Measurements from ENCODE around the gene GNA14. TPM values are rescaled to one million over a fixed set of nuclear protein-coding genes. Genes with fewer than 3 reads are reported as not detected.

Gene GNA14
- total and polyA plus RNA-seq, 2 of the 8 experiments (the other 6 are each of a cell fraction or from before 2014, with no cell fraction given): 3.4 to 6.3 TPM

- Histone ChIP-seq H4K5ac (ENCODE audit: insufficient read length, low read depth, low read length) (no peak overlapping the region), H3K4me3 (ENCODE audit: extremely low read depth in 1 of 4, insufficient read depth in 2 of 4, low read depth in 3 of 4, low read length in 4 of 4) (no peak overlapping the region), H3K79me2 (ENCODE audit: control insufficient read depth in 1 of 2, insufficient read depth in 2 of 2, low read length in 2 of 2) (no peaks in the 10 kb centered on the region), H2BK12ac (ENCODE audit: low read depth, low read length) (no peak overlapping the region; the same call in 1 of the 2 replicates), H4K91ac (replicated peaks; ENCODE audit: insufficient read length, low read length) (no peak overlapping the region), H4K8ac (ENCODE audit: extremely low read depth, insufficient read depth, low read length) (no peak overlapping the region), H3K9ac (replicated peaks in 1 of 4; ENCODE audit: extremely low read depth in 1 of 4, low read depth in 3 of 4, low read length in 3 of 4) (no peak overlapping the region), H2BK5ac (ENCODE audit: low read depth, low read length) (no peak overlapping the region), H3K18ac (ENCODE audit: extremely low read depth, low read length) (no peak overlapping the region), H3K9me3 (ENCODE audit: insufficient read depth in 2 of 2, low read depth in 1 of 2, low read length in 1 of 2) (no peaks in the 10 kb centered on the region), H2BK20ac (ENCODE audit: low read length) (no peak overlapping the region), H3K27me3 (replicated peaks in 1 of 4; ENCODE audit: control insufficient read depth in 3 of 4, extremely low read depth in 1 of 4, insufficient read depth in 3 of 4, low read length in 3 of 4) (no peaks in the 10 kb centered on the region; a peak in 2 of 7 replicates), H3K4me2 (ENCODE audit: insufficient read depth in 1 of 2, low read depth in 2 of 2, low read length in 2 of 2) (no peak overlapping the region), H3K14ac (ENCODE audit: insufficient read length) (no peak overlapping the region), H3K36me3 (ENCODE audit: control insufficient read depth in 2 of 4, insufficient read depth in 4 of 4, low read length in 3 of 4) (no peaks in the 10 kb centered on the region), H2AFZ (ENCODE audit: low read length) (no peak overlapping the region), H3K27ac (ENCODE audit: low read depth, low read length) (no peak overlapping the region), H4K20me1 (replicated peaks in 1 of 2; ENCODE audit: control insufficient read depth in 1 of 2, insufficient read depth in 2 of 2, low read length in 2 of 2) (no peaks in the 10 kb centered on the region), H3K23me2 (ENCODE audit: low read depth, low read length) (no peaks in the 10 kb centered on the region), H2BK120ac (replicated peaks; ENCODE audit: low read depth, low read length) (no peak overlapping the region), H3K4ac (replicated peaks; ENCODE audit: insufficient read length, low read depth, low read length) (no peak overlapping the region), H2AK5ac (ENCODE audit: low read depth, low read length) (no peak overlapping the region), H3K4me1 (replicated peaks in 1 of 4; ENCODE audit: control insufficient read depth in 3 of 4, insufficient read depth in 4 of 4, low read length in 3 of 4) (no peaks in the 10 kb centered on the region; a peak in 1 of 7 replicates), H3K23ac (ENCODE audit: insufficient read length) (no peak overlapping the region), H2BK15ac (ENCODE audit: low read length) (no peak overlapping the region), H3K79me1 (ENCODE audit: low read depth, low read length) (no peaks in the 10 kb centered on the region), H3K56ac (replicated peaks; ENCODE audit: insufficient read length, low read depth, low read length) (no peak overlapping the region)
- ChIA-PET CTCF (ENCODE audit: partially characterized antibody) (interaction anchor here (1.7 kb wide), 1 partner anchor 236 kb away, joined by 3 read pairs; no protein-coding TSS in a partner anchor), POLR2A (ENCODE audit: partially characterized antibody) (no interaction called here)
- DNase-seq (ENCODE audit: low read depth in 1 of 2, low spot score in 2 of 2) (no peak), FAIRE-seq (no peak)
- TF ChIP-seq TEAD4 (IDR thresholded peaks at IDR 0.05; ENCODE audit: low read depth, low read length): no peak
- WGBS, 2 experiments (ENCODE audit: extremely low coverage in 1 of 2, insufficient coverage in 1 of 2, insufficient read length in 1 of 2, insufficient replicate concordance in 2 of 2, low coverage in 1 of 2, low lambda C conversion rate in 2 of 2, missing lambda C conversion rate in 1 of 2): 84% methylated on average over 9 of the region's 9 CpGs; no CpG with 5 or more reads in 1 of the 2 experiments
Observed at GRCh38 chr9:77514886-77515711, 133.0 kb downstream of the GNA14 start.

Measured in H1 (cell line).